UCSD-AML1 (cell line): Measurements from ENCODE around the gene CEBPB.
"Not testable (repeated sequence)": the region's sequence is repeated elsewhere in the genome, so short reads cannot be mapped to it uniquely, and the experiment has no call there.

Experiments used
- DNase-seq: peaks from one replicate; lab custom pipeline; 2025; ENCODE audit not compliant: unreplicated experiment; lab: John Stamatoyannopoulos, UW

The CEBPB gene

GRCh38 chr20:50169329-50169823 is 21.3 kb upstream of the CEBPB start:
- peak; percentile 80 for DNase-seq

- DNase-seq: no peak
Observed at GRCh38 chr20:50170549-50171220, 19.9 kb upstream of the CEBPB start.

DNA sequence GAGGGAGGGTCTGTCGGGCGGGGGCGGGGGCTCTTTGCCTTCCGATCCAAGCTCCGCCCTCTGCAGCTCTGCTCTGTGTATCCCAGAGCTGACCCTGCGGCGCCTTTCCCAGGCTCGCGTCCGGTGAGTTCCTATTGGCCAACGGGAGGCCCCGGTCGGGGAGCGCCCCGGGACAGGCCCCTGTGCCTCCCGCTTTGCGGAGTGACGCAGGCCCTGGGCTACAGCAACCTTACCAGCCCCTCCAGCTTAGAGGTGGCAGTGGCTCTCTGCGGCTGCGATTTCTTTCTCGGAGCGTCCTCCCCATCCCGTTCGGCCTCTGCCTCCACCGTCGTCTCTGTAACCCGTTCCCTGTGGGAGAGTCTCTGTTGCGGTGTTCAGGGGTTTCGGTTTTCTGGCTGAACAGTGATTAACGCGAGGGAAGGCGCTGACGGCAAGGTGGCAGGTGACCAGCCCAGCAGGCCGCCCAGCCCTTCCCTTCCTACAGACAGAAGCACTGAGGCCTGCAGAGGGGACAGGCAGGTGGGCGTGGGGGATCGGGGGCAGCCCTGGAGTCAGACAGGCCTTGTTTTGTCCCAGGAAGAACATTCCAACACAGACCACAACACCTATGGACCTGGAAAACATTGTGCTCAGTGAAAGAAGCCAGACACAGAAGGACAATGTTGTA is 18.1 kb upstream of the CEBPB start:
- DNase-seq: no peak

DNA sequence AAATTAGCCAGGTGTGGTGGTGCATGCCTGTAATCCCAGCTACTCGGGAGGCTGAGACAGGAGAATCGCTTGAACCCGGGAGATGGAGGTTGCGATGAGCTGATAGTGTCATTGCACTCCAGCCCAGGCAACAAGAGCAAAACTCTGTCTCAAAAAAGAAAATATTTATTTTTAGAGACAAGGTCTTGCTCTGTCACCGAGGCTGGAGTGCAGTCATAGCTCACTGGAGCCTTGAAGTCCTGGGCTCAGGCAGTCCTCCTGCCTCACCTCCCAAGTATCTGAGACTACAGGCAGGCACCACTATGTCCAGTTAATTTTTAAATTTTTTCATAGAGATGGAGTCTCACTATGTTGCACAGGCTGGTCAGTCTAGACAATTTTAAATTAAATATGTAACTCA is 16.2 kb upstream of the CEBPB start:
- no peak for DNase-seq

DNA sequence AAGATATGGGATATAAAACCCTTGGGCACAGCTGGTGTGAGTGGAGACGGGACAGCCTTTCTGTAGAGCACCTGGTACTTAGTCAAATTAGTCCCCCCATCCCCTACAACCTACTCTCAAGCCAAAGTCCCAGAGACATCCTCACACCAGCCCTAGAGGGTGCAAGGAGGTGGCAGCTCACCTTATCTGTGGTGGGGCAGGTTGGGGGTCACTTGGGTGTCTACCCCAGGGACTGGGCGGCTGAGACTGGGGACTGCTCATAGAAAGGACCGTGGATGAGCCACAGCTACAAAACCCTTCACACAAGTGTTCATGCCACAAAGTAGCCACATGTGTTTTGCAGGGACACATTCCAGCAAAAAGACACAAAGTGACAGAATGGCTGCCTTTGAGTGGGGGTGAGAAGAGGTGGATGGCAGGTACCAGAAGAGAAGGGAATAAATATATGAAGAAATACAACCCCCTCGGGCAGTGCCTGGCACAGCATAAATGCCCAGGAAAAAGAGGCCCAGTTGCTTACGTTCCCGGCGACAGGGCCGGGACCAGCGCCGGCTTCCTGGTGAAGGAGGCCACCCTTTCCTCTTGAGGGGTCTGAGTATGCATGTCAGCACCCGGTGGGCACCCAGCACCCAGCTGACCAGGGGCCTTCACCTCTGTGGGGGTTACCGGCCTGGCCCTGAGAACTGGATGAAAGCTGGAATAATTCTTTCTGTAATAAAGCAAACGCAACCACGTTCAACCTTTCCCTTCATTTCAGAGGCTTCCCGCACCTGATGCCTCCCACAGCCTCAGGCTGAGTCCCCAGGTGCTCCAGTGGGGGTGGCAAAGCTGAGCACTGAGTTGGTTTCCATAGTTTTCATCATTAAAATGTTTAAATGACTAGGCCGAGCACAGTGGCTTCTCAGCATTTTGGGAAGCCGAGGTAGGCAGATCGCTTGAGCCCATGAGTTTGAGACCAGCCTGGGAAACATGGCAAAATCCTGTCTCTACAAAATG is 14.4 kb upstream of the CEBPB start:
- no peak for DNase-seq

DNA sequence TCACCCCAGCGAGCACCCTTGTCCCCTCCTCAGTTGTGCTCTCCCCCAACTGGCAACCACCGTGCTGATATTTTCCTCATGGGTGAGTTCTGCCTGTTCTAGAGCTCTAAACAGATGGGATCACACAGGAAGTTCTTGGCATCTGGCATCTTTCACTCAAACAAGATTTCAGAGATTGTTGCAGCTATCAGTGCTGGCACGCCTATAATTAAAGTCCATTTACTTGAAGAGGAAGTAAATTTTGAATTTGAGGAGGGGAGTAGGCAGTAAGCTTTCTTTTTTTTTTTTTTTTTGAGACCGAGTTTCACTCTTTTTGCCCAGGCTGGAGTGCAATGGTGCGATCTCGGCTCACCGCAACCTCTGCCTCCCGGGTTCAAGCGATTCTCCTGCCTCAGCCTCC is 12.0 kb upstream of the CEBPB start:
- not testable (repeated sequence) for DNase-seq

DNA sequence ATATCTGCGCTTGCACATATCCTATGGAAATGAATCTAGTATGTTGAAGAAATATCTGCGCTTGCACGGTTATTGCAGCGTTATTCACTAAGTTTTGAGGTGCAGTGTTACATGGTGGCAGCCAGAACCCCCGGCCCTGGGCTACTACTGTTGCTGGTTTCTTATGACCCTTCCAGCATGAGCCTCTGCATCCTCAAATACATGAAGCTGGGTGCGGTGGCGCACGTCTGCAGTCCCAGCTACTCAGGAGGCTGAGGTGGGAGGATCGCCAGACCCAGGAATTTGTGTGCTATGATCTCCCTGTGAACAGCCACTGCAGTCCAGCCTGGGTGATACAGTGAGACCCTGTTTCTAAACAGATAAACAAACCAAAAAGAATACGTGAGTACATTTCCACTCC is 9.3 kb upstream of the CEBPB start:
- no peak for DNase-seq

DNA sequence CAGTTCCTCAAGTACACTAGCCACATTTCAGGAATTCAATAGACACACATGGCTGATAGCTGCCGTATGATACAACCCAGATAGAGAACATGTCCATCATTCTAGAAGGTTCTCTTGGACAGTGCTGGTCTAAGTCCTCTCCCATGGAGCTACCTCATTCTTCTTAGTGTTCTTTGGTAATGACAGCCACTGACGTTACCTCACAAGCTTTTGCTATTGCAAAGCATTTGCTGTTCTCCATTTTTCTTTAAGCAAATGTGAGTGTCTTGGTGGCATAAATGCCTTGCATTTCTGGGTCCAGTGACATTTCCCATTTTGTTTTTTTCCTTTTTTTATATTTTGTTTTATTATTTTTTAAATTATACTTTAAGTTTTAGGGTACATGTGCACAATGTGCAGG is 8.3 kb upstream of the CEBPB start:
- no peak for DNase-seq

DNA sequence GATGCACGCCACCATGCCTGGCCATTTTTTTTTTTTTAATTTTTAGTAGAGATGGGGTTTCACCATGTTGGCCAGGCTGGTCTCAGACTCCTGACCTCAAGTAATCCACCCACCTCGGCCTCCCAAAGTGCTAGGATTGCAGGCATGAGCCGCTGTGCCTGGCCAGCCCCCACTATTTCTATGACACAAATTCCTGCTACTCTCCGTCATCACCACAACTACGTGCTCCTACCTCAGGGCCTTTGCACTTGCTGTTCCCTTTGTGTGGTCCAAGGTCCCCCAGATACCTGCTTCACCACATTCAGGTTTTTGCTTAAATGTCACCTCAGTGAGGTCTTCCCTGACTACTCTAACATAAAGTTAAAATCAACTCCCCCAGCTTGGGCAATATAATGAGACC is 5.2 kb upstream of the CEBPB start:
- DNase-seq: no peak

GRCh38 chr20:50186151-50186885 is 4.3 kb upstream of the CEBPB start:
- peak; percentile 83 for DNase-seq

- no peak for DNase-seq
Observed at GRCh38 chr20:50186987-50187402, 3.6 kb upstream of the CEBPB start.

DNA sequence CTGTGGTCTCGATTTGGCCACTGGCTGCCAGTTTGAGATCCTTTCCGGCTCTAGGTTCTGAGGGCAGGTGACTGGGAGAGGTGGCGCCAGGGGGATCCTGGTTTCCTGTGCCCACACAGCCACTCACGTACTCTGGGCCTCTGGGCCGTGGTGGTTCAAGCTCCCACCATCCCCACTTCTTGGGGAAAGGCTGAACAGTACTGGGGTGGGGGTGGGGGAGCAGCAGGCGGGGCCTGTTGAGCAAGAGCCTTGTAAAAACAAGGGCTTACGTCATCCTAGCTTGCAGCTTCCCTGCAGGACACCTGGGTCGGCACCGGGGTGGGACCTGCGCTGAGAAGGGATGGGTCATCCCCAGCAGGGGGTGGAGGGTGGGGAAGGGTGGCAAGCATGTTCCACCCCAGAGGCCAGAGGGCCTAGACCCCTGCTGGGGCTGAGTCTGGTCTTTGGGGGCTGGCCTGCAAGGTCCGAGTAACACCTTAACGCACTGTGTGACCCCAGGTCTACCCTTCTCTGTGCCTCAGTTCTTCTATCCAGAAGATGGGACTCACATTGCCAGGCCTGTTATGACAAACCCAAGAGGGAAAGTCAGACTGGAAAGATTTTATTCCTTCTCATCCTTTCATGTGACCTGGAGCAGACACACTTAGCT is 3.1 kb upstream of the CEBPB start:
- DNase-seq: no peak

DNA sequence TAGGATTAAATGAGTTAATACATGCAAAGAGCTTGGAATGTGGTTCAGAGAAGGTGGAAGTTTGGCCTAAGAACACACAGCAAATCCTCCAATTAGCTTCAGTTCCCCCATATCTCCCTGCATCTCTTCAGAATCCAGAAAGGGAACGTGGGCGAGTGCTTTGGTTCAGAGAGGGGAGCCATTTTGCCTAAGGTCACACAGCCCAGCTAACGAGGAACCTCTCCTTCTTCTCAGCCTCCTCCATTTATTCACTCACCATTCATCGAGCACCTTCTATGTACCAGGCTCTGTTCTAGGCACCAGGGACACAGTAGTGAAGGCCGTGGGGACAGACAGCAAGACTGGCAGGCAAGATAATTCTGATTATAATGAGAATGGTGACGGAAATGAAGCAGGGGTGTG is 2.3 kb upstream of the CEBPB start:
- no peak for DNase-seq

DNA sequence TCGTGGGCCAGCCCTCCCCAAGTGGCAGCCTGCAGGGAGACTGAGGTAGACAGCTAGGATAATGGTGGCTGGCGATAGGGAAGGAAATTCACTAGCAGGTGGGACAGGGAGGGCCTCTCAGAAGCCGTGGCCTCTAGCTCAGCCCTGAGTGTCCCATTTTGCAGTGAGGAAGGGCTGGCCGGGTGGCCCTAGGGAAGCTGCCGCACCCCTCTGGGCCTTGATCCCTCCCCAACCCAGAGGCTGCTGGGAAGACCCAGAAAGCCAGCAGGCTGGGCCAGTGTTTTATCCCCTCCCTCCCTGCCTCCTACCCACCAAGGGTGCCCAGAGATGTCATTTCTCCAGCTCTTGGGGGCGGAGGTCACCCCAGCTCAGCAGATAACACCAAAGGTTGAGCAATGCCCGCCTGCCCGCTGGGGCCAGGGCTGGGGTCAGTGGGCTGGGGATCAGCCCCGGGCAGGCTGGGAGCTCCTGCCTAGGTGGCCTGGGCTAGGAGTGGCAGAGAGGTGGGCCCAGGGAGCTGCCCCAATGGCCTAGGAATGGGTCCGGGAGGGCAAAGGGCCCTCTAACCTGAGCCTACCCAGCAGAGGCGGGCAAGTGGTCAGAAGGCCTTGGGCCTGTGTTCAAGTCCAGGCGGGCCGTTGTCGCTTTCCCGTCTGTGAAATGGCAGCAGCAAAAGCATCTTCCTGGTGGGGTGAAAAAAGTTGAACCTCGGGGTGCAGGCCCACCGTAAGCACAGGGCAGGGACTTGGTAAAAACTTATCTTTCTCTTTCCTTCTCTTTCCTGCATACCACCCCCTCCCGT is 1.6 kb upstream of the CEBPB start:
- DNase-seq: no peak

GRCh38 chr20:50189681-50190250 is 864 bp upstream of the CEBPB start:
- no peak for DNase-seq

- DNase-seq: peak; percentile 74
Observed at GRCh38 chr20:50191065-50191543, 474 bp downstream of the CEBPB start.

- DNase-seq: peak; percentile 74
Observed at GRCh38 chr20:50191544-50192363, 1.1 kb downstream of the CEBPB start.
